Lower lobe of right lung (tissue), 2 donors: ENCODE results near the gene ADGRG1. TPM values are rescaled to one million over a fixed set of nuclear protein-coding genes. Genes with fewer than 3 reads are reported as not detected.

Experiments used
- ATAC-seq, 2 donors: fragments of 200-7000 bp; cut with Tn5 transposase; one replicate each; pipeline ENCODE4 v1.9.1; 2020 to 2022; ENCODE audit warnings: mild to moderate bottlenecking in 2 of 2, moderate library complexity in 2 of 2
- DNase-seq: peaks from one replicate; pipeline ENCODE4 v3.0.0-alpha.2; 2020
- H3K27ac ChIP-seq: fragments of 200-600 bp; one replicate; pipeline ENCODE4 v1.8.0; 2022
- H3K27me3 ChIP-seq: fragments of 200-600 bp; one replicate; pipeline ENCODE4 v1.8.0; 2022; ENCODE audit warnings: low read depth
- H3K36me3 ChIP-seq: fragments of 200-600 bp; one replicate; pipeline ENCODE4 v1.8.0; 2022; ENCODE audit warnings: mild to moderate bottlenecking
- H3K4me1 ChIP-seq: fragments of 200-600 bp; one replicate; pipeline ENCODE4 v1.8.0; 2022
- H3K4me3 ChIP-seq: fragments of 200-600 bp; one replicate; pipeline ENCODE4 v1.8.0; 2022; ENCODE audit warnings: mild to moderate bottlenecking
- H3K9me3 ChIP-seq: fragments of 200-600 bp; one replicate; pipeline ENCODE4 v1.8.0; 2022
- CTCF ChIP-seq: fragments of 200-600 bp; IDR thresholded peaks from one replicate; pipeline ENCODE4 v1.8.0; 2022; ENCODE audit warnings: antibody characterized with exemption, mild to moderate bottlenecking
- intact Hi-C: fragments of 100-400 bp; cut with DNase I; formaldehyde crosslinking; loops from one replicate; pipeline ENCODE4 v1.11.0; 2022
- total RNA-seq: library from RNA; stranded (reverse); fragmentation: NEBNext Ultra II Directional; extraction: Animal tissue kit (Norgen Biotek cat#: 25700); gene quantifications from one replicate; pipeline ENCODE4 v1.2.1, GENCODE V29; 2021
- donor health status: DM: no; HTN: yes; CAD: no; lungs with severe emphysema.

The ADGRG1 gene
- total RNA-seq, 1 donor from 2014 or later, result 37.9 TPM

- ATAC-seq, result no peak
- TF ChIP-seq CTCF, result no peak
- intact Hi-C loops, result no loop called here
- no peak overlapping the region for H3K27ac ChIP-seq
- H3K4me1 ChIP-seq, result peaks cover 14% of the 10 kb centered on the region
- no peaks in the 10 kb centered on the region for H3K27me3 ChIP-seq
- H3K9me3 ChIP-seq, result no peaks in the 10 kb centered on the region
- H3K4me3 ChIP-seq, result no peak overlapping the region
- H3K36me3 ChIP-seq, result no peaks in the 10 kb centered on the region
- DNase-seq, result no peak
Observed at GRCh38 chr16:57607676-57608461, 20.6 kb upstream of the ADGRG1 start.

GRCh38 chr16:57608462-57609113 lies 19.8 kb upstream of the ADGRG1 start:
- H3K4me3 ChIP-seq, result no peak overlapping the region
- no peak overlapping the region for H3K27ac ChIP-seq
- no peaks in the 10 kb centered on the region for H3K9me3 ChIP-seq
- ATAC-seq (no peak), DNase-seq (no peak)
- TF ChIP-seq CTCF, result no peak
- no peaks in the 10 kb centered on the region for H3K36me3 ChIP-seq
- H3K4me1 ChIP-seq, result peaks cover 14% of the 10 kb centered on the region
- H3K27me3 ChIP-seq, result no peaks in the 10 kb centered on the region
- intact Hi-C loops, result no loop called here

GRCh38 chr16:57609541-57610401 lies 18.7 kb upstream of the ADGRG1 start:
- DNase-seq (no peak), ATAC-seq (peak; percentile 72 to 76)
- Histone ChIP-seq H3K36me3 (no peaks in the 10 kb centered on the region), H3K27ac (no peak overlapping the region), H3K4me1 (peaks cover 14% of the 10 kb centered on the region), H3K4me3 (no peak overlapping the region), H3K27me3 (no peaks in the 10 kb centered on the region), H3K9me3 (no peaks in the 10 kb centered on the region)
- intact Hi-C loops, result no loop called here
- peak; percentile 27 for TF ChIP-seq CTCF

GRCh38 chr16:57610611-57611010 lies 17.8 kb upstream of the ADGRG1 start:
- Histone ChIP-seq H3K9me3 (no peaks in the 10 kb centered on the region), H3K4me1 (peaks cover 14% of the 10 kb centered on the region), H3K27ac (no peak overlapping the region), H3K27me3 (no peaks in the 10 kb centered on the region), H3K36me3 (no peaks in the 10 kb centered on the region), H3K4me3 (no peak overlapping the region)
- DNase-seq (no peak), ATAC-seq (no peak)
- intact Hi-C loops, result no loop called here
- no peak for TF ChIP-seq CTCF

- H3K4me1 ChIP-seq, result peaks cover 14% of the 10 kb centered on the region
- DNase-seq, result no peak
- H3K36me3 ChIP-seq, result no peaks in the 10 kb centered on the region
- TF ChIP-seq CTCF, result no peak
- H3K27me3 ChIP-seq, result no peaks in the 10 kb centered on the region
- no peak for ATAC-seq
- no peak overlapping the region for H3K4me3 ChIP-seq
- no peak overlapping the region for H3K27ac ChIP-seq
- H3K9me3 ChIP-seq, result no peaks in the 10 kb centered on the region
- intact Hi-C loops, result no loop called here
Observed at GRCh38 chr16:57611181-57611580, 17.2 kb upstream of the ADGRG1 start.
